ENCODE data around the gene WBP1. TPM values are rescaled to one million over a fixed set of nuclear protein-coding genes. Genes with fewer than 3 reads are reported as not detected.

Gene WBP1
- polyA plus RNA-seq, 2 of the 4 experiments (the other 2 are of a cell fraction): 59.0 to 62.6 TPM

DNA sequence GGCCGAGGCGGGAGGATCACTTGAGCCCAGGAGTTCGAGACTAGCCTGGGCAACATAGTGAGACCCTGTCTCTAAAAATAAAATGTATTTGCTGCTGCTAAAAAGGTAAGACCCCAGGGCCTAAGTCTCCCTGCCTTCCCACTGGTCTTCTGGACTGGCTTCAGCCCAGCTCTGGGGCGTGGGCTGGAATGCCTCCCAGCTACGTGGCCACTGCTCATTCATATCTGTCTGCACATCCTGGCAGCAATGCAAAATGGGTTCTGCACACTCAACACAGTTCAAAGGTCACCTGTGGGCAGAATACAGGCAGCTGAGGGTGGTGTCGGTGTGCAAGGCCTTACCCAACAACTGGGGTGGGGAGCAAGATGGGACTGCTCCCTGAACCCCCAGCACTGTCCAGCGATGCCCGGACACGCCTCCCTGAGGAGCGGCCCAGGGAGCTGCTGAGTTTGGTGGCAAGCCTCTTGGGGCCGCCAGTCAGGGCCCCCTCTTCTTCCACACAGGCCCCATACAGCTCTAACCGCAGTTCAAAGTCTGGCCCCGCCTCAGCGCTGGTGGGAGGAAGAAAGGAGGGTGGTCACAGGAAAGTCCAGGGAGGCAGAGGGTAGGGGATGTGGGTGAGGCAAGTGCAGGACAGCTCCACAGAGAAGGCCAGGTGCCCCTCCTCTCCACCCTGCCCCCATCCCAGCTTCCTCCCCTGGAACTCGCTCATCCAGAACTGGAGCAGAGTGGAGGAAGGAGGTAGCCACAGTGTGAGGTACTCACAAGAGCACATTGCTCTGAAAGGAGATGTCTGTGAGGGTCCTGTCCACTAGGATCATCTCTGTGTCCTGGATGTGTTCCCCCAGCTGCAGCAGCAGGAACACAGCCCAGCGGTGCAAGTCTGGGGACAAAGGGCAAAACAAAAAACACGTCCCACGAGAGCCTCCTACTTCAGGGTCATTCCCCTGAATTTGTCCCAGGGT, 28.5 kb upstream of the WBP1 start:
- ATAC-seq (no peak; a peak in 1 of 6 replicates), FAIRE-seq (no peak), DNase-seq (ENCODE audit: low read depth in 1 of 2, low spot score in 1 of 2) (no peak)
- TF ChIP-seq, protein P1, sequence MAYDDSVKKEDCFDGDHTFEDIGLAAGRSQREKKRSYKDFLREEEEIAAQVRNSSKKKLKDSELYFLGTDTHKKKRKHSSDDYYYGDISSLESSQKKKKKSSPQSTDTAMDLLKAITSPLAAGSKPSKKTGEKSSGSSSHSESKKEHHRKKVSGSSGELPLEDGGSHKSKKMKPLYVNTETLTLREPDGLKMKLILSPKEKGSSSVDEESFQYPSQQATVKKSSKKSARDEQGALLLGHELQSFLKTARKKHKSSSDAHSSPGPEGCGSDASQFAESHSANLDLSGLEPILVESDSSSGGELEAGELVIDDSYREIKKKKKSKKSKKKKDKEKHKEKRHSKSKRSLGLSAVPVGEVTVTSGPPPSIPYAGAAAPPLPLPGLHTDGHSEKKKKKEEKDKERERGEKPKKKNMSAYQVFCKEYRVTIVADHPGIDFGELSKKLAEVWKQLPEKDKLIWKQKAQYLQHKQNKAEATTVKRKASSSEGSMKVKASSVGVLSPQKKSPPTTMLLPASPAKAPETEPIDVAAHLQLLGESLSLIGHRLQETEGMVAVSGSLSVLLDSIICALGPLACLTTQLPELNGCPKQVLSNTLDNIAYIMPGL (CRISPR knock-in tag; IDR thresholded peaks at IDR 0.05; ENCODE audit: borderline replicate concordance): no peak
- no peak for TF ChIP-seq ZFP36 (IDR thresholded peaks at IDR 0.05; ENCODE audit: borderline replicate concordance, partially characterized antibody)
- TF ChIP-seq, protein P2, sequence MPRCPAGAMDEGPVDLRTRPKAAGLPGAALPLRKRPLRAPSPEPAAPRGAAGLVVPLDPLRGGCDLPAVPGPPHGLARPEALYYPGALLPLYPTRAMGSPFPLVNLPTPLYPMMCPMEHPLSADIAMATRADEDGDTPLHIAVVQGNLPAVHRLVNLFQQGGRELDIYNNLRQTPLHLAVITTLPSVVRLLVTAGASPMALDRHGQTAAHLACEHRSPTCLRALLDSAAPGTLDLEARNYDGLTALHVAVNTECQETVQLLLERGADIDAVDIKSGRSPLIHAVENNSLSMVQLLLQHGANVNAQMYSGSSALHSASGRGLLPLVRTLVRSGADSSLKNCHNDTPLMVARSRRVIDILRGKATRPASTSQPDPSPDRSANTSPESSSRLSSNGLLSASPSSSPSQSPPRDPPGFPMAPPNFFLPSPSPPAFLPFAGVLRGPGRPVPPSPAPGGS (IDR thresholded peaks at IDR 0.05): no peak
- no peak for TF ChIP-seq EHMT2 (IDR thresholded peaks at IDR 0.05; ENCODE audit: low read depth)
- no peak for TF ChIP-seq HOXB13 (CRISPR knock-in tag; IDR thresholded peaks at IDR 0.05; ENCODE audit: low read depth)
- no peak for TF ChIP-seq CEBPB (IDR thresholded peaks at IDR 0.05)
- TF ChIP-seq NPAS2 (CRISPR knock-in tag; IDR thresholded peaks at IDR 0.05; ENCODE audit: borderline replicate concordance): no peak
- TF ChIP-seq KDM1A (IDR thresholded peaks at IDR 0.05; ENCODE audit: low read depth): no peak
- TF ChIP-seq, protein P3, sequence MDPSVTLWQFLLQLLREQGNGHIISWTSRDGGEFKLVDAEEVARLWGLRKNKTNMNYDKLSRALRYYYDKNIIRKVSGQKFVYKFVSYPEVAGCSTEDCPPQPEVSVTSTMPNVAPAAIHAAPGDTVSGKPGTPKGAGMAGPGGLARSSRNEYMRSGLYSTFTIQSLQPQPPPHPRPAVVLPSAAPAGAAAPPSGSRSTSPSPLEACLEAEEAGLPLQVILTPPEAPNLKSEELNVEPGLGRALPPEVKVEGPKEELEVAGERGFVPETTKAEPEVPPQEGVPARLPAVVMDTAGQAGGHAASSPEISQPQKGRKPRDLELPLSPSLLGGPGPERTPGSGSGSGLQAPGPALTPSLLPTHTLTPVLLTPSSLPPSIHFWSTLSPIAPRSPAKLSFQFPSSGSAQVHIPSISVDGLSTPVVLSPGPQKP (IDR thresholded peaks at IDR 0.05; ENCODE audit: low read depth, low read length): no peak
- TF ChIP-seq SREBF2 (IDR thresholded peaks at IDR 0.05): no peak
- TF ChIP-seq FOXS1 (CRISPR knock-in tag; IDR thresholded peaks at IDR 0.05): no peak
- TF ChIP-seq KDM5A (IDR thresholded peaks at IDR 0.05): no peak
- TF ChIP-seq, protein P4, sequence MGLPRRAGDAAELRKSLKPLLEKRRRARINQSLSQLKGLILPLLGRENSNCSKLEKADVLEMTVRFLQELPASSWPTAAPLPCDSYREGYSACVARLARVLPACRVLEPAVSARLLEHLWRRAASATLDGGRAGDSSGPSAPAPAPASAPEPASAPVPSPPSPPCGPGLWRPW (IDR thresholded peaks at IDR 0.05): no peak
- TF ChIP-seq, protein P5, sequence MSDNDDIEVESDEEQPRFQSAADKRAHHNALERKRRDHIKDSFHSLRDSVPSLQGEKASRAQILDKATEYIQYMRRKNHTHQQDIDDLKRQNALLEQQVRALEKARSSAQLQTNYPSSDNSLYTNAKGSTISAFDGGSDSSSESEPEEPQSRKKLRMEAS (IDR thresholded peaks at IDR 0.05): no peak
- TF ChIP-seq SMC3 (IDR thresholded peaks at IDR 0.05): no peak
- TF ChIP-seq NFE2L2 (conservative IDR thresholded peaks at IDR 0.05; ENCODE audit: low read length): no peak
- no peak for TF ChIP-seq CBX8 (IDR thresholded peaks at IDR 0.05)
- TF ChIP-seq, protein P6, sequence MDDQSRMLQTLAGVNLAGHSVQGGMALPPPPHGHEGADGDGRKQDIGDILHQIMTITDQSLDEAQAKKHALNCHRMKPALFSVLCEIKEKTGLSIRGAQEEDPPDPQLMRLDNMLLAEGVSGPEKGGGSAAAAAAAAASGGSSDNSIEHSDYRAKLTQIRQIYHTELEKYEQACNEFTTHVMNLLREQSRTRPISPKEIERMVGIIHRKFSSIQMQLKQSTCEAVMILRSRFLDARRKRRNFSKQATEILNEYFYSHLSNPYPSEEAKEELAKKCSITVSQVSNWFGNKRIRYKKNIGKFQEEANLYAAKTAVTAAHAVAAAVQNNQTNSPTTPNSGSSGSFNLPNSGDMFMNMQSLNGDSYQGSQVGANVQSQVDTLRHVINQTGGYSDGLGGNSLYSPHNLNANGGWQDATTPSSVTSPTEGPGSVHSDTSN (IDR thresholded peaks at IDR 0.05): no peak
- Histone ChIP-seq H3K4me2 (no peak overlapping the region), H3K4me3 (no peak overlapping the region), H3K9me3 (no peaks in the 10 kb centered on the region), H3K27ac (no peak overlapping the region), H3K4me1 (peaks cover 8% of the 10 kb centered on the region; the same call in 1 of the 3 replicates)
- CTCF ChIA-PET: interaction anchor here (0.9 to 1.4 kb wide), 4 partner anchors 10 to 92 kb away, joined by 3 to 5 read pairs (median 3); no protein-coding TSS in a partner anchor
- POLR2A ChIA-PET: interaction anchor here (2.5 kb wide), 1 partner anchor 10 kb away, joined by 11 read pairs; no protein-coding TSS in a partner anchor
- WGBS (ENCODE audit: missing lambda C conversion rate): 88% methylated on average over 18 of the region's 18 CpGs

DNA sequence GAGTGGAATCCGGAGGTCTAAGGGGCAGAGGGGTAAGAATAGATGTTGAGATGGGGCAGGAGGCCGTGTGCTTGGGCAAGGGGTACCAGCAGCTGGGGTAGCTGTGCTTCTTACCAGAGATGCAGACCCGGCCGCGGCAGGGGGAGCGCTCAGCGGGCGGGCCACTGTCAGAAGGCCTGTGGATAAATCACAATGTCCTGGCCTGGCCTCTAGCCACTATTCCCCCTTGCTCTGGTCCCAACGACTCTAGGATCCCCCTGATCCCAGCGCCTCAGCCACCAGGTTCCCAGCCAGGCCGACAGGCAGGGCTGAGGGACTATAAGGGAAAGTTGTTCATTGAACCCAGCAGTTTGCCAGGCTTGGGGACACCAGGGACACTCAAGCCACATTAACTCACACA, 27.7 kb upstream of the WBP1 start:
- FAIRE-seq (no peak), ATAC-seq (no peak), DNase-seq (ENCODE audit: low read depth in 1 of 2, low spot score in 1 of 2) (no peak)
- WGBS (ENCODE audit: missing lambda C conversion rate): 83% methylated on average over 11 of the region's 11 CpGs
- ChIA-PET CTCF (interaction anchor here (1.0 to 1.4 kb wide), 3 partner anchors 9 to 95 kb away, joined by 3 to 4 read pairs (median 3); no protein-coding TSS in a partner anchor), POLR2A (interaction anchor here (2.5 kb wide), 1 partner anchor 9 kb away, joined by 11 read pairs; no protein-coding TSS in a partner anchor)
- Histone ChIP-seq H3K4me2 (no peak overlapping the region), H3K27ac (no peak overlapping the region), H3K4me1 (peaks cover 8% of the 10 kb centered on the region; the same call in 1 of the 3 replicates), H3K4me3 (no peak overlapping the region), H3K9me3 (no peaks in the 10 kb centered on the region)
- TF ChIP-seq FOSB (CRISPR knock-in tag; IDR thresholded peaks at IDR 0.05) (no peak), RARB (CRISPR knock-in tag; IDR thresholded peaks at IDR 0.05) (no peak), CHD4 (IDR thresholded peaks at IDR 0.05; ENCODE audit: borderline replicate concordance) (no peak), POLR2A (IDR thresholded peaks at IDR 0.05; ENCODE audit: low read length) (no peak), ZC3H11A (IDR thresholded peaks at IDR 0.05) (no peak), JUNB (IDR thresholded peaks at IDR 0.05) (no peak)
- TF ChIP-seq, protein P7, sequence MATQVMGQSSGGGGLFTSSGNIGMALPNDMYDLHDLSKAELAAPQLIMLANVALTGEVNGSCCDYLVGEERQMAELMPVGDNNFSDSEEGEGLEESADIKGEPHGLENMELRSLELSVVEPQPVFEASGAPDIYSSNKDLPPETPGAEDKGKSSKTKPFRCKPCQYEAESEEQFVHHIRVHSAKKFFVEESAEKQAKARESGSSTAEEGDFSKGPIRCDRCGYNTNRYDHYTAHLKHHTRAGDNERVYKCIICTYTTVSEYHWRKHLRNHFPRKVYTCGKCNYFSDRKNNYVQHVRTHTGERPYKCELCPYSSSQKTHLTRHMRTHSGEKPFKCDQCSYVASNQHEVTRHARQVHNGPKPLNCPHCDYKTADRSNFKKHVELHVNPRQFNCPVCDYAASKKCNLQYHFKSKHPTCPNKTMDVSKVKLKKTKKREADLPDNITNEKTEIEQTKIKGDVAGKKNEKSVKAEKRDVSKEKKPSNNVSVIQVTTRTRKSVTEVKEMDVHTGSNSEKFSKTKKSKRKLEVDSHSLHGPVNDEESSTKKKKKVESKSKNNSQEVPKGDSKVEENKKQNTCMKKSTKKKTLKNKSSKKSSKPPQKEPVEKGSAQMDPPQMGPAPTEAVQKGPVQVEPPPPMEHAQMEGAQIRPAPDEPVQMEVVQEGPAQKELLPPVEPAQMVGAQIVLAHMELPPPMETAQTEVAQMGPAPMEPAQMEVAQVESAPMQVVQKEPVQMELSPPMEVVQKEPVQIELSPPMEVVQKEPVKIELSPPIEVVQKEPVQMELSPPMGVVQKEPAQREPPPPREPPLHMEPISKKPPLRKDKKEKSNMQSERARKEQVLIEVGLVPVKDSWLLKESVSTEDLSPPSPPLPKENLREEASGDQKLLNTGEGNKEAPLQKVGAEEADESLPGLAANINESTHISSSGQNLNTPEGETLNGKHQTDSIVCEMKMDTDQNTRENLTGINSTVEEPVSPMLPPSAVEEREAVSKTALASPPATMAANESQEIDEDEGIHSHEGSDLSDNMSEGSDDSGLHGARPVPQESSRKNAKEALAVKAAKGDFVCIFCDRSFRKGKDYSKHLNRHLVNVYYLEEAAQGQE (IDR thresholded peaks at IDR 0.05): no peak
